ENCODE measurements around the gene C2CD2L. TPM values are rescaled to one million over a fixed set of nuclear protein-coding genes. Genes with fewer than 3 reads are reported as not detected.

C2CD2L gene
- total and polyA plus RNA-seq, 2 of the 4 experiments (the other 2 are of a cell fraction): 2.2 to 8.7 TPM

GRCh38 chr11:119095066-119095880, 11.9 kb upstream of the C2CD2L start:
- no peak overlapping the region for H2BK20ac ChIP-seq (ENCODE audit: low read depth, low read length)
- peaks cover 10% of the 10 kb centered on the region; the same call in 1 of the 2 replicates for H3K9me1 ChIP-seq (ENCODE audit: insufficient read depth, low read length)
- no peak overlapping the region; the same call in 1 of the 2 replicates for H3K56ac ChIP-seq (ENCODE audit: extremely low read depth, insufficient read depth, low read length)
- H3K9ac ChIP-seq (ENCODE audit: low read depth, low read length): peak overlapping the region; percentile 89; the same call in 1 of the 2 replicates
- peaks cover 10 to 55% of the 10 kb centered on the region in 2 experiments for H3K79me1 ChIP-seq (ENCODE audit: low read depth in 1 of 2, low read length in 2 of 2)
- peak overlapping the region; percentile 44; the same call in 1 of the 2 replicates for H3K27ac ChIP-seq (ENCODE audit: insufficient read depth, low read length)
- H3K4me2 ChIP-seq (ENCODE audit: low read depth, low read length): peak overlapping the region; percentile 66
- ChIA-PET CTCF (interaction anchor here (0.8 to 1.0 kb wide), 2 partner anchors 241 to 243 kb away, joined by 3 to 5 read pairs; no protein-coding TSS in a partner anchor), POLR2A (ENCODE audit: unreplicated experiment) (interaction anchor here (0.6 to 1.1 kb wide), 3 partner anchors 10 to 56 kb away, joined by 3 to 5 read pairs (median 3); partner anchors contain the start of gene HMBS)
- H3K36me3 ChIP-seq (ENCODE audit: control insufficient read depth, insufficient read depth, low read length): peaks cover 27% of the 10 kb centered on the region
- 0% methylated on average over 42 of the region's 79 CpGs; no CpG with 5 or more reads in 1 of the 2 experiments for WGBS, 2 experiments (ENCODE audit: extremely low coverage in 2 of 2, insufficient read length in 1 of 2)
- H2AK9ac ChIP-seq (replicated peaks; ENCODE audit: low read depth, low read length, poor library complexity): peak overlapping the region; percentile 90
- peaks cover 25% of the 10 kb centered on the region for H4K20me1 ChIP-seq (ENCODE audit: insufficient read depth, low read length)
- peak overlapping the region; percentile 38; the same call in 1 of the 2 replicates for H3K14ac ChIP-seq (replicated peaks; ENCODE audit: low read depth, low read length)
- H3K4me3 ChIP-seq (ENCODE audit: insufficient read depth, low read depth, low read length): peak overlapping the region; percentile 57
- no peak overlapping the region for H3K18ac ChIP-seq (ENCODE audit: low read depth, low read length)
- intact Hi-C loops (cut with micrococcal nuclease) (loop anchor here (1.0 kb wide), 1 partner anchor 243 kb away; no protein-coding TSS in a partner anchor), in situ Hi-C loops (cut with MboI; ENCODE audit: low sequenced_read_pairs) (no loop called here), dilution Hi-C loops (cut with HindIII; ENCODE audit: low sequenced_read_pairs, unreplicated experiment) (no loop called here)
- peak overlapping the region; percentile 69; the same call in 1 of the 2 replicates for H3K23ac ChIP-seq (ENCODE audit: low read depth, low read length)
- H2BK120ac ChIP-seq (ENCODE audit: low read depth, low read length): no peak overlapping the region
- BruUV-seq (replicated peaks): TSS peak; percentile 59
- peak overlapping the region; percentile 29 to 77; a peak in 1 of 4 replicates for H4K8ac ChIP-seq (ENCODE audit: low read depth in 2 of 2, low read length in 2 of 2)
- H2BK15ac ChIP-seq (ENCODE audit: low read depth, low read length): no peak overlapping the region
- peak overlapping the region; percentile 30 for H2BK5ac ChIP-seq (ENCODE audit: low read depth, low read length, poor library complexity, severe bottlenecking)
- peaks cover 15% of the 10 kb centered on the region for H3K4me1 ChIP-seq (ENCODE audit: control insufficient read depth, insufficient read depth, low read length)
- H3K27me3 ChIP-seq (ENCODE audit: control insufficient read depth, insufficient read depth, low read length): no peaks in the 10 kb centered on the region
- H2AK5ac ChIP-seq (ENCODE audit: low read depth, low read length): no peak overlapping the region; the same call in 1 of the 2 replicates
- DNase-seq (peak; percentile 99), ATAC-seq (ENCODE audit: low read depth) (peak; percentile 90)
- 0 out of 2 replicates have a peak overlapping the region, but pooled peaks have one; percentile 20 for H4K91ac ChIP-seq (ENCODE audit: insufficient read depth, low read depth, low read length)
- TF ChIP-seq MAZ (IDR thresholded peaks at IDR 0.05; ENCODE audit: borderline replicate concordance, low read depth, low read length) (0 out of 2 replicates have a peak, but pooled peaks have one; percentile 37), POLR2A (IDR thresholded peaks at IDR 0.05; ENCODE audit: low read depth, low read length) (peak; percentile 100), BHLHE40 (IDR thresholded peaks at IDR 0.05; ENCODE audit: low read depth, low read length) (no peak), CHD1 (IDR thresholded peaks at IDR 0.05; ENCODE audit: low read depth, low read length) (0 out of 2 replicates have a peak, but pooled peaks have one; percentile 37), MXI1 (IDR thresholded peaks at IDR 0.05; ENCODE audit: borderline replicate concordance, low read depth, low read length) (peak; percentile 59; the same call in 1 of the 2 replicates), CEBPB (IDR thresholded peaks at IDR 0.05; ENCODE audit: low read depth, low read length) (no peak), RAD21 (IDR thresholded peaks at IDR 0.05; ENCODE audit: low read length) (no peak), NFE2L2 (IDR thresholded peaks at IDR 0.05; ENCODE audit: low read depth, low read length) (no peak), MAFK (IDR thresholded peaks at IDR 0.05; ENCODE audit: low read depth, low read length) (peak; percentile 9; the same call in 1 of the 2 replicates), RFX5 (IDR thresholded peaks at IDR 0.05; ENCODE audit: low read depth, low read length) (no peak), FOS (IDR thresholded peaks at IDR 0.05; ENCODE audit: low read depth, low read length) (no peak; the same call in 1 of the 2 replicates), RCOR1 (IDR thresholded peaks at IDR 0.05; ENCODE audit: insufficient replicate concordance, low read length) (no peak)
- TF ChIP-seq, protein P1, sequence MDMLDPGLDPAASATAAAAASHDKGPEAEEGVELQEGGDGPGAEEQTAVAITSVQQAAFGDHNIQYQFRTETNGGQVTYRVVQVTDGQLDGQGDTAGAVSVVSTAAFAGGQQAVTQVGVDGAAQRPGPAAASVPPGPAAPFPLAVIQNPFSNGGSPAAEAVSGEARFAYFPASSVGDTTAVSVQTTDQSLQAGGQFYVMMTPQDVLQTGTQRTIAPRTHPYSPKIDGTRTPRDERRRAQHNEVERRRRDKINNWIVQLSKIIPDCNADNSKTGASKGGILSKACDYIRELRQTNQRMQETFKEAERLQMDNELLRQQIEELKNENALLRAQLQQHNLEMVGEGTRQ (IDR thresholded peaks at IDR 0.05; ENCODE audit: low read depth, low read length): no peak
- no peak overlapping the region for H4K5ac ChIP-seq (ENCODE audit: low read depth, low read length)
- peak overlapping the region; percentile 71 for H3K4ac ChIP-seq (ENCODE audit: low read depth, low read length)
- peak overlapping the region; percentile 80 for H2AFZ ChIP-seq (replicated peaks; ENCODE audit: low read length, poor library complexity)
- H3K9me3 ChIP-seq (ENCODE audit: control insufficient read depth, insufficient read depth, low read length): no peaks in the 10 kb centered on the region
